ENCODE measurements around the gene DPP4. TPM values are rescaled to one million over a fixed set of nuclear protein-coding genes. Genes with fewer than 3 reads are reported as not detected.

Gene DPP4
- total and polyA plus RNA-seq, 2 donors (not counting 3 experiments of a cell fraction or from before 2014, with no cell fraction given), result 0.84 to 6.2 TPM

- ChIA-PET CTCF (interaction anchor here (4.5 kb wide), 1 partner anchor 15 kb away, joined by 26 read pairs; no protein-coding TSS in a partner anchor), POLR2A (no interaction called here)
- BruUV-seq (replicated peaks), result no TSS peak
- dilution Hi-C loops (cut with MboI; ENCODE audit: extremely low pct_ligation_motif_present, low sequenced_read_pairs), result no loop called here
- intact Hi-C loops (cut with micrococcal nuclease), result no loop called here
- FAIRE-seq (no peak), DNase-seq (ENCODE audit: low read depth, low spot score) (no peak)
- no peak overlapping the region for H2AFZ ChIP-seq (ENCODE audit: low read depth, low read length)
- no peaks in the 10 kb centered on the region for H3K9me3 ChIP-seq (replicated peaks; ENCODE audit: control insufficient read depth, insufficient read depth, low read length)
- H3K9me1 ChIP-seq (replicated peaks; ENCODE audit: control insufficient read depth, extremely low read depth, insufficient read depth, low read length), result no peaks in the 10 kb centered on the region
- H3K4me3 ChIP-seq (replicated peaks in 1 of 3; ENCODE audit: insufficient read depth in 1 of 3, low read depth in 1 of 3, low read length in 3 of 3), result no peak overlapping the region
- TF ChIP-seq, protein P1, sequence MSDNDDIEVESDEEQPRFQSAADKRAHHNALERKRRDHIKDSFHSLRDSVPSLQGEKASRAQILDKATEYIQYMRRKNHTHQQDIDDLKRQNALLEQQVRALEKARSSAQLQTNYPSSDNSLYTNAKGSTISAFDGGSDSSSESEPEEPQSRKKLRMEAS (IDR thresholded peaks at IDR 0.05; ENCODE audit: insufficient read depth, insufficient read length), result no peak
- TF ChIP-seq MYC (IDR thresholded peaks at IDR 0.05; ENCODE audit: low read depth, low read length) (no peak), CTCF (IDR thresholded peaks at IDR 0.05; ENCODE audit: extremely low read depth in 1 of 2, insufficient read depth in 1 of 2, low read depth in 1 of 2, low read length in 2 of 2) (no peak), EZH2 (IDR thresholded peaks at IDR 0.05; ENCODE audit: borderline replicate concordance, low read depth, low read length, severe bottlenecking) (no peak), GATA2 (IDR thresholded peaks at IDR 0.05; ENCODE audit: insufficient read depth, insufficient read length, low read depth, low read length) (no peak), POLR2AphosphoS5 (IDR thresholded peaks at IDR 0.05; ENCODE audit: insufficient read depth, low read depth, low read length) (no peak), FOS (IDR thresholded peaks at IDR 0.05; ENCODE audit: borderline replicate concordance, insufficient read depth, low read length) (no peak), POLR2A (IDR thresholded peaks at IDR 0.05; ENCODE audit: low read depth, low read length) (no peak), JUN (IDR thresholded peaks at IDR 0.05; ENCODE audit: borderline replicate concordance, insufficient read depth, insufficient read length, low read depth) (no peak)
- no peaks in the 10 kb centered on the region for H3K79me2 ChIP-seq (ENCODE audit: control insufficient read depth, insufficient read depth, low read length)
- H4K20me1 ChIP-seq (replicated peaks; ENCODE audit: control insufficient read depth, extremely low read depth, insufficient read depth, low read length), result no peaks in the 10 kb centered on the region
- H3K27me3 ChIP-seq (ENCODE audit: control insufficient read depth in 2 of 2, insufficient read depth in 2 of 2, low read length in 2 of 2), result no peaks in the 10 kb centered on the region
- no peak overlapping the region for H3K27ac ChIP-seq (ENCODE audit: insufficient read depth, low read depth, low read length)
- H3K9ac ChIP-seq (replicated peaks; ENCODE audit: extremely low read depth, insufficient read depth, low read length), result no peak overlapping the region
- H3K4me2 ChIP-seq (ENCODE audit: insufficient read depth, low read length), result no peak overlapping the region
- H3K4me1 ChIP-seq (ENCODE audit: control insufficient read depth, extremely low read depth, insufficient read depth, low read length), result no peaks in the 10 kb centered on the region
- no peaks in the 10 kb centered on the region for H3K36me3 ChIP-seq (ENCODE audit: control insufficient read depth in 2 of 2, extremely low read depth in 1 of 2, insufficient read depth in 2 of 2, low read length in 2 of 2)
Measured at GRCh38 chr2:161992531-161992930, 81.5 kb downstream of the DPP4 start.
